Fibroblast of skin of right quadriceps (primary cell): ENCODE measurements around the gene CCDC157.
A peak's percentile ranks its signal among the peaks of the same experiment; 100 is the strongest.
"Not testable (repeated sequence)": the region's sequence is repeated elsewhere in the genome, so short reads cannot be mapped to it uniquely, and the experiment has no call there.

Experiments
- DNase-seq: peaks from one replicate; pipeline ENCODE4 v3.0.0-alpha.2; 2013

Gene CCDC157

GRCh38 chr22:30326255-30326705 is 30.5 kb upstream of the CCDC157 start:
- no peak for DNase-seq

- DNase-seq, result peak; percentile 86
These were observed 30.0 kb upstream of the CCDC157 start, which contains the start of gene TBC1D10A for GRCh38 chr22:30326706-30327362. Gene TBC1D10A (minus strand): TSS chr22:30326941. CDS start chr22:30326881, 60 bp downstream.

- DNase-seq, result no peak
These were observed 28.9 kb upstream of the CCDC157 start for GRCh38 chr22:30327864-30328345.

- DNase-seq, result peak; percentile 34
These were observed 28.2 kb upstream of the CCDC157 start for GRCh38 chr22:30328466-30329049.

GRCh38 chr22:30332551-30332950 is 24.3 kb upstream of the CCDC157 start:
- no peak for DNase-seq

- no peak for DNase-seq
These were observed 23.7 kb upstream of the CCDC157 start for GRCh38 chr22:30332994-30333706.

- no peak for DNase-seq
These were observed 23.1 kb upstream of the CCDC157 start for GRCh38 chr22:30333707-30334087.

- DNase-seq, result no peak
These were observed 22.2 kb upstream of the CCDC157 start for GRCh38 chr22:30334646-30335045.

GRCh38 chr22:30335236-30335635 is 21.6 kb upstream of the CCDC157 start:
- DNase-seq, result no peak

GRCh38 chr22:30336752-30337460 is 19.9 kb upstream of the CCDC157 start:
- no peak for DNase-seq

- no peak for DNase-seq
These were observed 19.4 kb upstream of the CCDC157 start for GRCh38 chr22:30337461-30337778.

GRCh38 chr22:30338341-30338740 is 18.5 kb upstream of the CCDC157 start:
- DNase-seq, result not testable (repeated sequence)

- no peak for DNase-seq
These were observed 18.0 kb upstream of the CCDC157 start for GRCh38 chr22:30338802-30339201.

GRCh38 chr22:30340911-30341685 is 15.7 kb upstream of the CCDC157 start:
- no peak for DNase-seq

- no peak for DNase-seq
These were observed 12.2 kb upstream of the CCDC157 start for GRCh38 chr22:30344447-30345200.

GRCh38 chr22:30347255-30347892 is 9.4 kb upstream of the CCDC157 start:
- no peak for DNase-seq

- DNase-seq, result no peak
These were observed 8.4 kb upstream of the CCDC157 start for GRCh38 chr22:30348404-30348803.

- DNase-seq, result peak; percentile 12
These were observed 8.0 kb upstream of the CCDC157 start for GRCh38 chr22:30348809-30349208.

GRCh38 chr22:30351226-30351625 is 5.6 kb upstream of the CCDC157 start:
- DNase-seq, result no peak

GRCh38 chr22:30354644-30355043 is 2.2 kb upstream of the CCDC157 start:
- no peak for DNase-seq

GRCh38 chr22:30357236-30357570 is 396 bp downstream of the CCDC157 start:
- no peak for DNase-seq
